HG03139 (cell line): ENCODE results near the gene KRT33A.
"Not testable (repeated sequence)": the region's sequence is repeated elsewhere in the genome, so short reads cannot be mapped to it uniquely, and the experiment has no call there.

ENCODE experiments used
- ATAC-seq: cut with Tn5 transposase; IDR thresholded peaks from one replicate; pipeline ENCODE4 v1.9.1; 2021; ENCODE audit not compliant: unreplicated experiment

Gene KRT33A

DNA sequence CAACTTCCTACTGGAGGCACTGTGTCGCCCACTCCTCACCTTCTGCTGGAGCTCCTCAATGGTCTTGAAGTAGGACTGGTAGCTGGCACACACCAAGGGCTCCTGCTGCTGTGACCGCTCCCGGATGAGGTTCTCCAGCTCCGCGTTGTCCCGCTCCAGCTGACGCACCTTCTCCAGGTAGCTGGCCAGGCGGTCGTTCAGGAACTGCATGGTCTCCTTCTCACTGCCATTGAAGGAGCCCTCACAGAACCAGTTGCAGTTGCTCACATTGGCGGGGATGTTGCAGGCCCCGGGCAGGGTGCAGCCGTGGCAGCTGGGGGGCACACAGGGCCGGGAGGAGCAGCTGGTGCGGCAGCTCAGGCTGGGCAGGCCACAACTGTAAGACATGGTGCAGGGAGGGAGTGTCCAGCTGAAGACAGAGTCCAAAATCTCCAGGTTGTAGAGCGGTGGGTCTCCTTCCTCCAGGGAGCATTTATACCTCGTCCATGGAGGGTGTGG lies at the start of gene KRT33A:
Gene KRT33A, minus strand, starts transcription at position 448 of the 498 bp plus-strand sequence. Its CDS starts 61 bp downstream, at position 387.
- ATAC-seq = not testable (repeated sequence)

DNA sequence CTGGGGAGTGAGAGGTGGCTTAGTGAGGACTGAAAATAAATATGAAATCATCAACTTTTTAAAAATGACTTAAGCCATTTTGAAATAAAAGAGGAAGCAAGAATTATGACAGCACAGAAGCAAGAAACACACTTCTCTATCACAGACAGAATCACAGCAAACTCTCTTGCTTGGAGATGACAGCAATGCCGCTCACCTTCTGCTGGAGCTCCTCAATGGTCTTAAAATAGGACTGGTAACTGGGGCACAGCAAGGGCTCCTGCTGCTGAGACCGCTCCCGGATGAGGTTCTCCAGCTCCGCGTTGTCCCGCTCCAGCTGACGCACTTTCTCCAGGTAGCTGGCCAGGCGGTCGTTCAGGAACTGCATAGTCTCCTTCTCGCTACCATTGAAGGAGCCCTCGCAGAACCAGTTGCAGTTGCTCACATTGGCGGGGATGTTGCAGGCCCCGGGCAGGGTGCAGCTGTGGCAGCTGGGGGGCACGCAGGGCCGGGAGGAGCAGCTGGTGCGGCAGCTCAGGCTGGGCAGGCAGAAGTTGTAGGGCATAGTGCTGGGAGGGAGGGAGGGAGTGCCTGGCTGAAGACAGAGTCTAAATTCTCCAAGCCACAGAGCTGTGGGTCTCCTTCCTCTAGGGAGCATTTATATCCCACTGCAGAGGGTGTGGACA lies 46.5 kb upstream of the KRT33A start, which contains the start of gene KRT31:
Gene KRT31, minus strand, starts transcription at position 613 of the 665 bp plus-strand sequence. Its CDS starts 69 bp downstream, at position 544.
- ATAC-seq = no peak

DNA sequence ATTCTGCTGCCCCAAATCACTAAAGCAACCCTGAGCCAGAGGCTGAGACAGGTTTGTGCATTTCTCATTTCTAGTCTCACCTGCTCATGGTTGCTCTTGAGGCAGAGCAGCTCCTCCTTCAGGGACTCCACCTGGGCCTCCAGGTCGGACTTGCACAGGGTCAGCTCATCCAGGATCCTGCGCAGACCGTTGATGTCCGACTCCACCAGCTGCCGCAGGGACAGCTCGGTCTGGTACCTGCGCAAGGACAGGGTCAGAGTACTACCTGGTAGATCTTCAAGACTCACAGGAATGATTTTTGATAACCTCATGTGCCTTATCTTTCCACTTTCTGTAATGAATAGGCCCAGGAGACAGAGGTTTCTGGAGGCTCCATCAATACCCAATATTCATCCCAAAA lies 45.7 kb upstream of the KRT33A start:
- no peak for ATAC-seq

DNA sequence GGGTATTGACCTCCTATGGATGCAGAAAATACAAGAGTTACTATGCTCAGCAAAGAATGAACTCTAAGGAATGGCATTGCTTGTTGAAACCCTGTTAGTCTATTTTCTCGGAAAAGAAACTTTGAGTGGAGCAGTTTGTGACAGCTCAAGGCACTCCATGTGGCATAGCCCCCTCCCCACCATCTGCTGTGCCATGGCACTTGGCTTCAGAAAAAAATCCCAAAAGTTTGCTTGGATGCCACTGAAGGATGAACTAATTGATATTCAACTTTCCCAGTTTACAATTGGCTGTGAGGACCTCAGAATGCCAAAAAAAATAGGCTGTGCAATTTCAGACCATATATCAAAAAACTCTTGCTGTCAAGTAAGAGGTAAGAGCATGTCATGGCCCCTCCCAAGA lies 45.0 kb upstream of the KRT33A start:
- no peak for ATAC-seq

DNA sequence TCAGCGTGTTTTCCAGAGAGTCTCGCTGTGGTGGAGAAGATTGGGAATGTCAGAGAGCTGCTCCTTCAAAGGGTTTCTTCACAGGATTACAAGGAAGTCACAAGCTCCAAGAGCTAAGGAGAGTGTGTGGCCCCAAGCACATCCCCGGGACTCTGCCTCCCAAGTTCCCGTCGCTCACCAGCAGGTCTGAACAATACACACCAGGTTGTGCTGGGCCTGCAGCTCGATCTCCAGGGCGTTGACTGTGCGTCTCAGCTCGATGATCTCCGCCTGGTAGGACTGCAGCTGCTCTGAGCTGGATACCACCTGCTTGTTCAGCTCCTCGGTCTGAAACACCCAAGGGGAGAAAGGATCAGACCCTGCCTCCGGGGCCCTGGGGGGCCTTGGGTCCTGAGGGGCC lies 44.4 kb upstream of the KRT33A start:
- not testable (repeated sequence) for ATAC-seq

DNA sequence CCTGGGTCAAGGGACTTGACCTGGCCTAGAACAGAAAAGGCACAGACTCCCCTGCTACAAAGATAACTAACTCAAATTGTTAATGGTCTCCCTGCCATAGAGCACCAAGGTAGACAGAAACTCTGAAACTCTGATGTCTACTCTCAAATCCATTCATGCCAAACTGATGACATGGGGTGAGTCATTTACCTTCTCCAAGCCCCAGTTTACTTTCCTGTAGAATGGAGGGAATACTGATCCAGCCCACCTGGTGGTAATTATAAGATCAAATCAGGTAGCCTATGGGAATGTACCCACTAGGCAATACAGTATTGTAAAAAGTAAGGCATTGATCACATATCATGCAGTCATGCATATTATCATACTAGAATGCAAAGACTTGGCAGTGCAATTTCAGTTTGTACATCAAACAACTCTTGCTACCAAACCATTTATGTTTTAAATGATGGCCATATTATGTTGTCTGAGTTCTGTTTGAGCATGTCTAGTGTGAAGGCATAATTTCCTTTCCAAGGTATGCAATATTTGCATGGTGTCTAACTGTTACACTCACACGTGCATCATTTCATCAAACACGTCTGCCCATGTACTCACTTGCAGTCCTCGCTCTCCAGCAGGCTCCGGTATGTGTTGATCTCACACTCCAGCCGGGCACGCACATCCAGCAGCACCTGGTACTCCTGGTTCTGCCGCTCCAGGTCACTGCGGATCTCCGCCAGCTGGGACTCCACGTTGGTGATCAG lies 43.8 kb upstream of the KRT33A start:
- no peak for ATAC-seq

DNA sequence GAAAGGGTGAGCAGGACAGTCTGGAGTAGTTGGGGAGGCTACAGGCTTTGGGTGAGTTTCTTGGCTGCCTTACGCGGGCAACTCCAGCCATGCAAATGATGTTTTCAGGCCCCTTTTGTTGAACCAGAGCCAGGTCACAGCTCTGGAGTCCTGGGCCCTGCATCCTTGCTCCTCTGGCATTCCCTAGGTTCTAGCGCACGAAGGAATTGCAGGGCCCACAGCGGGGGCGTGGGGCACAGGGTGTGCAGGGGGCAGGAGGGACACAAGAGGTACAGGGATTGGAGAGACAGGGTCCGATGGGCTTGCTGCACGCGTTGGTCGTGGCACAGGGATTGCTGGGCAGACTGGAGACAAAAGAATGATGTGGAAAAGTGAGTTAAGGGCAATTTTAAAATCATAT lies 43.2 kb upstream of the KRT33A start:
- no peak for ATAC-seq

DNA sequence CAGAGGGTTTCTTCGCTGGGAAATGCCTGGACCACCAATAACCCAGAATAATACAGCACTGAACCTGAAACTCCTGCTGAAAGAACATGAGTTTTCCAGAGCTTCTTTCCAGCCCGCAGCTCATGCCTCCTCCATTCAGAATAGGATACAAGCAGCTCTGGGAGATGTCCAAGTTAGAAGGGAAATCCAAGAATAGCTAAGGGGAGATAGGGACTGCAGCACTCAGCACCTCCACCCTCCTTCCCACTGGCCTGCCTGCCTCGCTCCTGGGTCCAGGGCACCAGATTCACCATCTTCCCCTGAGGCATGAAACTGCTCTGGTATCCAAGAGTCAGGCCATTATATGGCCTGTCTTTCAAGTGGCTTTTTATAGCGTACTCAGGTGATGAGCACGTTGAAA lies 42.7 kb upstream of the KRT33A start:
- ATAC-seq = no peak

DNA sequence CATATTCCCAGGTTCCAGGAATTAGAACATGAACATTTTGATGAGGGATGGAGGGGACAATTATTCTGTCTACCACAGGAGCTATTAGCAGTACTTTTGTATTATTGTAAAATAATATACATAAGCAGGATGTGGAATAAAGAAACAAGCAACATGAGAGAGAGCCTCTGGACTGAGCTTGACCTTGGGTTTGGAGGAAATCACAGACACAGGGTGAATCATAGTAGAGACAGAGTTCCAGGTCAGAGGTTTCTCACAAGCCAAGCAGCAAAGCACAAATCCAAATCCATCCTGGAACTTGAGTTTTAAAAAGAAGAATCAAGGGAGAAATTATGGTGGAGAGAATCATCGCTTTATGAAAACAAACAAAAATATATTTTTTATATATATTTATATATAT lies 41.6 kb upstream of the KRT33A start:
- no peak for ATAC-seq

DNA sequence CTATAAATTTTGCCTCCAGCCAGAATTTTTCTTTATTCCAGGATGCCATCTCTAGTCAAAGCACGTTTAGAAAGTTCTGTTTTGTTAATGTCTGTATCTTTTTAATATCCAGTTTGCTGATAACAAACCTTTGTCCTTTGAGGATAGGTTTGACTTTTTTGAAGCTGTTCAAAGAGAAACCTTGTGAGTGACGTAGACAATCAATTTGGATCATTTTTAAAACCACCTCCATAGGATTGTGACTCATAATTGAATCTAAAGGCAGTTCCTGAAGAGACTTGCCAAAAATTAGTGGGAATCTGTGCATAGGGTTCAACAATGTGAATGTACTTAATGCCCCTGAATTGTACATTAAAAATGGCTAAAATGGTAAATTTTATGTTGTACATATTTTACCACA lies 40.9 kb upstream of the KRT33A start:
- no peak for ATAC-seq

DNA sequence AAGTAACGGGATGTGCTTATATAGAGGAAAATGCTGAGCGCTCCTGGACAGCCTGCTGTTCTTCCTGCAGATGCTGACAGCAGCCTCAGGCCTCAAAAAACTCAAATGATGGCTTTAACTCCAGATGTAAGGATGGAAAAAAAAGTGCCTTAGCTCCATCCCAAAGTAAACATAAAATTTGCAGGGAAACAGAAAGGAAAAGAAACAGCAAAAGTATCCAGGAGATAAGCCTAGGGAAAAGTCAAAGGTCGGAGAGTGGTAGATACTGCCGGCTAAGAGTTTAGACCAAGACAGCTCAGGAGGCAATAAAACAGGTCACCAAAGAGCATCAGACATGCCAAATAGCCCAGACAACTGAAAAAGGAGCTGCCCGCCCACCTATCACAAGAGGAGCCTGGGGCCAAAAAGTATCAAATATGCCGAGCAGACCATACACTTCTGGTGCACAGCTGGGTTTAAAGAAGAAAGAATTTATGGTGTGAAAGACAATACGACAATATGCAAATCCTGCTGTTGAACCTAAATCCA lies 39.8 kb upstream of the KRT33A start:
- ATAC-seq = no peak

DNA sequence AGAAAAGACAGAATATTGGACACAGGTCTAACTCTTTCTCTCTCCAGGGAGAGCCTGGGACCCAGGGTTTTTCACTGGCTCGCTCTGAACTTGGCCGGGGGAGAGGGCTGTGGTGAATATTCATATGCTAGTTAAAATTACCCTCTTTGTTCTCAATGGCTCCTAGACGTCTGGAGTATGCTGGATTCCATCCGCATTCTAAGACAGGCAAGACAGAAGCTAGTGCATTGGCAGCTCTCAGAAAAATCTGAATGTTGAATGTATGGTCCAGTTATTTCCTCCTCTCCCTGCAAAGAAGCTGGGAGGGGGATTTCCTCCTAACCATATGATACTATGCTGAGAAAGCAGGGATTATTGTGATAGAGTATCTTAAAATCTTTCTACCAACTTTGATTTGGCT lies 37.0 kb upstream of the KRT33A start:
- ATAC-seq = no peak

DNA sequence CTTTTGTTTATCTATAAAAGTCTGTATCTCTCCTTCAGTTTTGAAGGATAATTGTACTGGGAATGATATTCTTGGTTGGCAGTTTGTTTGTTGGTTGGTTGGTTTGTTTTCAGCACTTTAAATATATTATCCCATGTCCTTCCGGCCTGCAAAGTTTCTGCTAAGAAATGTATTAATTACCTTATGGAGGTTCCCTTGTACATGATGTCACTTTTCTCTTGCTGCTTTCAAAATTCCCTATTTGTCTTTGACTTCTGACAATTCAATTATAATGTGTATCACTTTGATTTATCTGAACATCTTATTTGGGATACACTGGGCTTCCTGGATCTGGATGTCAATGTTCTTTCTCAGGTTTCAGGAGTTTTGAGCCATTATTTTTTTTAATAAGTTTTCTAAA lies 35.6 kb upstream of the KRT33A start:
- no peak for ATAC-seq

DNA sequence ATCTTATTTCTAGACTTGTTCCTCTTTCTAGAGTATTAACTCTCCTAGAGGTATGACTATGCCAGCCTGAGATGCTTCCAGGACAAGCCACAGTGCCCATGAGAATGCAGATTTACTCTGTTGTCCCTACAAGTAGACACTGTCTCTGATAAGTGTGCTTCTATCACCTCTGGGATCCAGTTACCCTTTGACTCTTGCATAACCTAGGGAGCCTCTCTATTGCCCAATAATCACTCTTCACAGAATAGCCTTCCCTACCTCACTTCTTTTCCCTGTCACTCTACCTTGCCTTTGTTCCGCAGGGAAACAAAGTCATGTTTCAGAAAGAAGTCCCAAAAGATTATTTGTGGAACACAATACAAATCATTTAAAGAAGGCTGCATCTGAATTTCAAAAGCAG lies 33.1 kb upstream of the KRT33A start:
- no peak for ATAC-seq

DNA sequence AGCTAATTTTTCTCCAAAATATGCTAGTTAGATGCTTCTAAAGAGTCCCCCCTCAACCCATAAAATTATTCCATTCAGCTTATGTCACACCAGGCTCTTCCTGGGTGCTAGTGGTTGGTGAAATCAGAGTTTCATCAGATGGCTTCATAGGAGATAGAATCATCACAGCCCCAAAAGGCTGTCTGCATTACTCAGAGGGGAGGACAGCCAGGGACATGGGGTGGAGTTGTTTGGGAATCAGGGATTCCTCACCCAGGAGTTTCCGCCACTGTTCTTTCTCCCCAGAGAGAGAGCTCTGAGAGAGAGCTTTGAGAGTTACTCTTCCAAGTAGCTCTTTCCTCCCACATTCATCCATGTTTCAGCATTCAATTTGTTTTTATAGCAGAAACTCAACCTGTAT lies 31.8 kb upstream of the KRT33A start:
- no peak for ATAC-seq

DNA sequence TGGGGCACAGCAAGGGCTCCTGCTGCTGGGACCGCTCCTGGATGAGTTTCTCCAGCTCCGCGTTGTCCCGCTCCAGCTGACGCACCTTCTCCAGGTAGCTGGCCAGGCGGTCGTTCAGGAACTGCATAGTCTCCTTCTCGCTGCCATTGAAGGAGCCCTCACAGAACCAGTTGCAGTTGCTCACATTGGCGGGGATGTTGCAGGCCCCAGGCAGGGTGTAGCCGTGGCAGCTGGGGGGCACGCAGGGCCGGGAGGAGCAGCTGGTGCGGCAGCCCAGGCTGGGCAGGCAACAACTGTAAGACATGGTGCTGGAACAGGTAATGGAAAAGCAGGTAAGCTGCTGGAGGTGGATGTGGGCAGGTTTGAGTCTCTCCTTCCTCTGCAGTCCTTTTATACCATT lies 31.3 kb upstream of the KRT33A start, which contains the start of gene KRT34:
Gene KRT34, minus strand, starts transcription at position 364 of the 400 bp plus-strand sequence. Its CDS starts 60 bp downstream, at position 304.
- ATAC-seq = not testable (repeated sequence)

DNA sequence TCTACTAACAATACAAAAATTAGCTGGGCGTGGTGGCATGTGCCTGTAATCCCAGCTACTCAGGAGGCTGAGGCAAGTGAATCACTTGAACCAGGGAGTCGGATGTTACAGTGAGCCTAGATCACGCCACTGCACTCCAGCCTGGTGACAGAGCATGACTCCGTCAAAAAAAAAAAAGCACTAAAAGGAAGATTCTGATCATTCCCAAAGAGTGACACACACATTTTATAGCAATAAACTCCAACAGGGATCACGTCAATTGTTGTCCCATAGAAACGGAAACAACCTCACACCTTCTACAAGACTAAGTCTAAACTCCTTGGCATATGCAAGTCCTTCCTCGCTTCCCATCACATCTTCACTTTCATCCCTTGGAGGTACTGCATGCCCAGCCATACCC lies 29.5 kb upstream of the KRT33A start:
- not testable (repeated sequence) for ATAC-seq

DNA sequence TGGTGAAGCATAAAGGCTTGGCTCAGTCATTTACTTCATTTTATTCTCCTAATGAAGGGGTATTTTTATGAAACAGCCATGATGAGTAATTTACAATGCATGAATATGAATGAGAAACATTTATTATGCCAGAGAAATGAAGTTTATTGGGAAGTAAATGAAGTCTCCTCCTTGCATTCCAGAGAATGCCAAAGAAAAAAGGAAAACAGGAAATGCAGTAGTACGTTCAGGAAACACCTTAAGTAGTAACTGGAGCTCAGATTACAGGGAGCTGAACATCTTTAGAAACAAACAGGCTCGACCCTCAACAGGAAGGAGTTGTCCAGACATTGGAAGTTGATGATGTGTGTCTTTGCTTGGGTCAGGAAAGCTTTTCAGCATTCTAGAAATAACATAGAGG lies 26.9 kb upstream of the KRT33A start:
- ATAC-seq = no peak

DNA sequence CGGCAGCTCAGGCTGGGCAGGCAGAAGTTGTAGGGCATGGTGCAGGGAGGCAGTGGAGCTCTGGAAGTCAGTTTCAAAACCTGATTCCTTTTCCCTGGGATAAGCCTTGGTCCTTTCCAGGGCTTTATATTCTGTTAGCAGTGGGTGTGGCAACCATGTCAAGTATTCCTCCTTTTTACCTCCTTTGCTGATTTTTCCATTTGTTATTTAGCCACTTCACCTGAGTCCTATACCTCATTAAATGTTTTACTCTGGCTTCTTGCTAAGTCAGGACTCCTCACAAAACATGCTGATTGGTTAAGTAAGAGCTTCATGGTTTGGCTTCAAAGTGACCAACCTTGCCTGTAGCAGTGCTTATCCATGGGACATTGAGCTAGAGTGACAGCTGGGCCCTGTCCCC lies 19.1 kb upstream of the KRT33A start, which contains the start of gene KRT33B:
Gene KRT33B, minus strand, starts transcription at position 101 of the 400 bp plus-strand sequence. Its CDS starts 63 bp downstream, at position 38.
- no peak for ATAC-seq

DNA sequence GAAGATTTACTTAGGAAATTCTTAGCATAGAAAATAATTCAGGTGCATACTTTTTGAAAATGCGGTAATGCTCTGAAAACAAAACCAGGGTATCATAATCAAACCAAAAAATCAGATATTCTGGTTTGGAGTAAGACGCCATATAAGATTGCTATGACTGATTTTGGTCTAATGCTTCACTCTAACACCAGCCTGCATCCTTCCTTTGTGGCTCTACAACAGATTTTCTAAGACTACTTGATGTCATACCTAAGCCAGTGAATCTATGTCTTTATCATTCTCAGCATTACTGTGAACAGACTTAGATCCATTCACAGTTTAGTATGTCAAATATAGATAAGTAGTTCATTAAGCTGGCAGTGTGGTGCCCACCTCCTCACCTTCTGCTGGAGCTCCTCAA lies 18.4 kb upstream of the KRT33A start:
- no peak for ATAC-seq

DNA sequence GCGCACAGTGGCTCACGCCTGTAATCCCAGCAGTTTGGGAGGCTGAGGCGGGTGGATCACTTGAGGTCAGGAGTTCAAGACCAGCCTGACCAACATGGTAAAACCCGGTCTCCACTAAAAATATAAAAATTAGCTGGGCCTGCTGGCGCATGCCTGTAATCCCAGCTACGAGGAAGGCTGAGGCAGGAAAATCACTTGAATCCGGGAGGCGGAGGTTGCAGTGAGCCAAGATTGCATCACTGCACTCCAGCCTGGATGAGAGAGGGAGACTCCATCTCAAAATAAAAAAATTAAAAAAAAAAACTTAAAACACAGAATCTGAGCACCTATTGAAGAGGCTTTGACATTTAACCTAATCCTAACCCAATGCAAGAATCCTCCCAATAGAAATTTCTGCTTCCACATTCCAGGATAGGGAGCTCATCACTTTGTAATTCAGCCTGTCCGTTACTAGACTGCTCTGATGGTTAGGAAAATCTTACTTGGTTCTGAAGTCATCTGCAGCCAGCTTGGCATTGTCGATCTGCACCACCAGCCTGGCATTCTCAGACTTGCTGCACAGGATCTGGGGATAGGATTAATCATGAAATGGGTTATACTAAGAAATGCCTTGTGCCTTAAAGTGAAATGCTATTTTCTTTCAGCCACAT lies 16.9 kb upstream of the KRT33A start:
- ATAC-seq = no peak
